ENCODE measurements around the gene KL.

Gene KL

DNA sequence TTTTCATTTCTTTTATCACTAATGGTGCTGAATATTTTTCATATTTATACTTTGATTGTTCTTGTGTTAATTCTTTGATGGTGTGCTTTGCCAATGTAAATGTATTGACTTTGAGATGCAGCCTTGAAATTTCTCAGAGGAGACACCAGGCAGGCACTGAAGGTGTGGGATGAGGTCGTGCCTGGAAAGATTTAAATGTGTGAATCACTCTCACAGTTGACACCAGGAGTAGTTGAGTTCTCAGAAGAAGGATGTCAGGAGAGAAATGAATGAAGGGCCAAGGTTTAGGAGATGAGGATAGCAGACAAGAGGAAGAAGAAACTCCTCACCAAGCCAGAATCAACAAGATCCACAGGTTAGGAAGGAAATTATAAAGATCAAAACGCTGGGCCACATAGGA is 10.1 kb upstream of the KL start:
- DNase-seq, result no peak

DNA sequence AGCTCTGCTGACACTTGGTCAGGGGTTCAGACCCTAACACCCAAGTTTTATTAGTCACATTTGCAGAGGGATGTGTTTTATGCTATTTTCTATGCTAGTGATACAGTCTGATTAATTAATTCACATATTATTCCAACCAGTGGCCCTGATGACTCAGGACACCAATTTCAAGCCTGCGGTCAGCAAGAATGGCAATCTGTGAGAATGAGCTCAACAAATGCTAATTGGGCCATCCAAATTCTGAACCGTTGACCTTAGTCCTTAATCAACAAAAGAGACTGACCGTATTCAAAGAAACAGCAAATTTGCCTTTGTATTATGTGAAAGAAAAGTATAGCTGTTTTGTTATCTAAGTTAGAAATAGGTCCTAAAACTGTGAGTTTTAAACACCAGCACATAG is 9.6 kb upstream of the KL start:
- no peak for DNase-seq

DNA sequence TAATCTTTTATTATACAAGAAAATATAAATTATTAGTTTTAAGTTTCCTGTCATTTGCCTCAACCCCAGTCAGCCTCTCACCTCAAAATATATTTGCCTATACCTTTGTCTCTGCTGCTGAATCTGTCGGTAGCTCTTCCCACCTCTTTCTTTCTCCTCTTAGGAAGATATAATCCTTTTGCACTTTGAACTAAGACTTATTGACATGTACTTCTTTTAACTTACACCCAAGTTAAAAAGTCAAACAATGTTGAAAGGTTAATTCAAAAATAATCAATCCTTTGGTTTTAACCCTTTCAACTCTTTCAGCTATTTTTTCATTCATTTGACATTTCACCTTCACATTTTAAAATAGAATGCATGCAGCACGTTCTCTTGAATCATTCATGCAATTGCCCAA is 9.0 kb upstream of the KL start:
- no peak for DNase-seq

DNA sequence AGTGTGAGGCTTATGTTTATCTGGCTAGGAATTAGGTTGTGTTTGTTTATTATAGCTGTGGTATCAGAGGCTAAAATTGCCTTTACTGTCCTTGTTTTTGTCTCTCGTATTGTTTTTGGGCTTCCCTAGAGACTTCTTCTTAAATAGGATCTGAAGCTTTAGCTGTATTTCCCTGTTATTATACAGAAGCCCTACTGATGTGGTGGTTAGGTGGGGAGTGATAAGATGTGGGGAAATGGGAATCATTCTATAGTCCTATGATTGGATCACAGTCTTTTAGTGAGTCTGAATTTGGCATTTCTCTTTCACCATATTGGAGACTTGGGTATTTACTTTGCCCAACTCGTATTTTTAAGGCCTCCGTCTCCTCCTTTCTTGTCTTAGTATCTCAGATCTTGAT is 8.3 kb upstream of the KL start:
- DNase-seq, result no peak

- no peak for DNase-seq
Measured at GRCh38 chr13:33008946-33009722, 7.1 kb upstream of the KL start.

- no peak for DNase-seq
Measured at GRCh38 chr13:33011828-33012470, 4.3 kb upstream of the KL start.

GRCh38 chr13:33014291-33014690 is 1.9 kb upstream of the KL start:
- no peak for DNase-seq

- DNase-seq, result no peak
Measured at GRCh38 chr13:33015241-33015668, 968 bp upstream of the KL start.

GRCh38 chr13:33015791-33016323 is 366 bp upstream of the KL start:
- DNase-seq, result no peak

GRCh38 chr13:33017323-33017929 is 1.2 kb downstream of the KL start:
- DNase-seq, result no peak

GRCh38 chr13:33018886-33019285 is 2.7 kb downstream of the KL start:
- DNase-seq, result no peak

GRCh38 chr13:33022986-33023385 is 6.8 kb downstream of the KL start:
- no peak for DNase-seq

DNA sequence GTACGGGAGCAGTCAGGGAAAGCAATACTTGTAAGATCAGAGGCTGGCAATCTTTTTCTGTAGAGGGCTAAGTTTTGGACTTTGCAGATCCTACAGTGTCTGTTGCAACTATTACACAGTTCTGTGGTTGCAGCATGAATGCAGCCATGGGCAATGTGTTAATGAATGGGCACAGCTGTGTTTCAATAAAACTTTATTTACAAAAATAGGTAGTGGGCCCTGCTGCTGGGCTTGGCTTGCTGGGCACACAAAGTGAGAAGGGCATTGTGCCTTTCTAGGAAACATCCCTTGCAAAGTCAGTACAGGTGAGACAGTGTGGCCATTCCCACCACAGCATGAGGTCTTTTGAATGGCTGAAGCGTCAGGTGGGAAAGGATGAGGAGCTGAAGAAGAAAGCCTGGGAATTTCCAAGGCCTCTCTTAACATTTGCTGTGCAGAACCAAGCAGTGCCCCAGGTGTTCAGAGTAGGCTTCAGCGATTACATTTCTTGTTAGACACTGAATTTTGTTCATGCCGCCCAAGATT is 9.1 kb downstream of the KL start:
- DNase-seq, result no peak

DNA sequence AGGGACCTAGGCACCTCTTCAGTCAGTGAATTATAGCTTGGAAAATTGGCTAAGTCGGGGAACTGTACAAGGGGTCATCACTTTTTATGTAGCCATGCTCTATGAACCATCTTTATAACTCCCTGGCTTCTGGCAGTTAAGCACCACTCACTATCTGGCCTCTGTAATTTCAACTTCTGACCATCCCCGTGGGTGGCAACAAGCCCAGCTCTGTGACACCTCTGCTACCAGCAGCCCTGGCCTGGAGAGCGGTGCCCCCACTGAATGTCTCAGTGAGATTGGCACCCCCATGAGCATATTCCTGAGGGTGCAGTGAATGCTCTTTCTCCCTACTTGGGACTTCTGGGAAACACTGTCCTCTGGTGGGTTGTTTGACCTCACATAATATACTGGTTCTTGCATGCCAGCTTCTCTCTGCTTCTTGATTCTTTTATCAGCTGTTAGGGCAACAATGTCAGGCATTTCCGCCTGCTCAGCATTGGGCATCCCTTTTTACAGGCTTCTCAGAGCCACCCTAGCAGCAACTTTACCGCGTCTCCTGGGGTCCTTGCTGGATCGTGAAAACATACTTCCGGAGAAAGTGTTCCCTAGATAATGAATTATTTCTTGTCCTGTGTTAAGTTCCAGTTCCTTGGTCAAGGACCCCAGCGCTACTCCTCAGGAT is 10.4 kb downstream of the KL start:
- DNase-seq, result no peak

GRCh38 chr13:33028620-33029019 is 12.4 kb downstream of the KL start:
- DNase-seq, result no peak

- no peak for DNase-seq
Measured at GRCh38 chr13:33031277-33031676, 15.1 kb downstream of the KL start.

GRCh38 chr13:33032037-33032625 is 15.9 kb downstream of the KL start:
- no peak for DNase-seq

GRCh38 chr13:33033051-33033812 is 17.0 kb downstream of the KL start:
- no peak for DNase-seq

- no peak for DNase-seq
Measured at GRCh38 chr13:33033986-33034385, 17.8 kb downstream of the KL start.

- DNase-seq, result no peak
Measured at GRCh38 chr13:33034882-33035520, 18.8 kb downstream of the KL start.

- DNase-seq, result no peak
Measured at GRCh38 chr13:33037673-33038072, 21.4 kb downstream of the KL start.

DNA sequence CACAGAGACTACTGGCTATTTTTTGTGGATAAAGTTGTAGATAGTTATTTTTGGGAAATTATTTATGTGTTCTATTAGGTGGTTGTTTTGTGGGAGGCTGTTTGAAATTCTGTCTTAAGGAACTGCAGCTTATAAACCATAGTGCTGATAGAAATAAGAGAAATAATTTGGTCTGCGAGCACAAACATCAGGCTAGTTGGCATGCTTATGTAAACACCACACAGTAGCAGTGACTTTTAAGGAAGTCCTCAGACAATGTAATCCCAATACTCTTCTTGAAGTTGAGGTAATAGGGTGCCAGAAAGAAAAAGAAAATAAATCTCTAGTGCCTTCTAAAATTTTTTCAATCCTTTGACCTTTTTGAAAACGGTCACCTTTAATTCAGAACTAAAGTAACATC is 23.9 kb downstream of the KL start:
- no peak for DNase-seq
